Ovary (tissue), 9 donors: ENCODE measurements around the gene MYBL2. TPM values are rescaled to one million over a fixed set of nuclear protein-coding genes. Genes with fewer than 3 reads are reported as not detected.
"Not testable (repeated sequence)": the region's sequence is repeated elsewhere in the genome, so short reads cannot be mapped to it uniquely, and the experiment has no call there.

Source experiments
- DNase-seq, 5 donors: peaks; one replicate each; pipeline ENCODE4 v3.0.0-alpha.2; 2019 to 2020
- H3K27ac ChIP-seq, 2 donors: fragments of 200-600 bp; one replicate each; pipeline versions ENCODE4 v1.5.1 to v1.8.0; 2019 to 2022
- H3K27me3 ChIP-seq: fragments of 200-600 bp; one replicate; pipeline ENCODE4 v1.8.0; 2022
- H3K36me3 ChIP-seq: fragments of 200-600 bp; sonication (generic); one replicate; pipeline ENCODE4 v1.5.1; 2019
- H3K4me1 ChIP-seq: one replicate; pipeline ENCODE4 v1.8.1; 2013; ENCODE audit warnings: mild to moderate bottlenecking, moderate library complexity; ENCODE audit not compliant: insufficient read depth
- H3K4me3 ChIP-seq: fragments of 200-600 bp; sonication (generic); one replicate; pipeline ENCODE4 v1.5.1; 2017
- H3K9me3 ChIP-seq, 2 donors: fragments of 200-600 bp in 1 of 2; sonication (generic) in 1 of 2; one replicate each; pipeline versions ENCODE4 v1.5.1 to v1.8.1; 2013 to 2019; ENCODE audit warnings: mild to moderate bottlenecking in 1 of 2, moderate library complexity in 1 of 2
- EP300 ChIP-seq: sonication (generic); formaldehyde crosslinking; IDR thresholded peaks from one replicate; pipeline ENCODE4 v1.6.1; 2017; ENCODE audit warnings: antibody characterized with exemption
- POLR2A ChIP-seq: fragments of 450-650 bp; IDR thresholded peaks from one replicate; pipeline ENCODE4 v1.6.1; 2017; ENCODE audit warnings: antibody characterized with exemption, mild to moderate bottlenecking, moderate library complexity
- WGBS, 3 donors: extraction: QIAGEN DNeasy Blood & Tissue Kit in 1 of 3; methylation state at CpG; one replicate each; pipeline versions ENCODE4 v1.1.5 to v1.1.7; 2013 to 2017; 5-methylcytosine and 5-hydroxymethylcytosine counted together
- intact Hi-C, 4 donors: fragments of 100-400 bp; cut with DNase I; formaldehyde crosslinking; loops; one replicate each; pipeline versions ENCODE4 v1.11.0 to v1.15.1; 2022 to 2023
- polyA plus RNA-seq, 2 donors: library from polyadenylated mRNA; stranded (reverse); fragments of 200-250 nt in 1 of 2; fragments of 350-450 nt in 1 of 2; fragmentation: Illumina TruSeq in 1 of 2; extraction: RNeasy Lipid Tissue Mini Kit (QIAGEN cat#74804) in 1 of 2; gene quantifications; one replicate each; pipeline ENCODE4 v1.2.3, GENCODE V29; 2013 to 2014
- total RNA-seq, 7 donors: library from RNA; depleted of rRNA in 2 of 7; stranded (reverse); fragments of >200 nt in 2 of 7; fragmentation: NEBNext Ultra II Directional in 3 of 7; extraction: Animal tissue kit (Norgen Biotek cat#: 25700) in 3 of 7; gene quantifications; one replicate each; pipeline versions ENCODE4 v1.1.0 to v1.2.4, GENCODE V29; 2016 to 2023
- TF ChIP-seq, protein P1 (sequence below), 3 donors: fragments of 450-650 bp in 2 of 3; fragments of 200-600 bp in 1 of 3; IDR thresholded peaks; one replicate each; pipeline versions ENCODE4 v1.5.1 to v1.8.0; 2016 to 2022; ENCODE audit warnings: antibody characterized with exemption in 3 of 3, mild to moderate bottlenecking in 1 of 3
- donor health status: DM: no; HTN: no; CAD: no; lungs with moderate emphysema.
- donor health status: DM: no; HTN: no; CAD: no.
- donor health status: Bipolar disorder and iron deficiency.
- donor health status: DM: yes; HTN: yes; CAD: no.
- donor health status: DM: no; HTN: no; CAD: no.
- donor health status: DM: yes; HTN: yes; CAD: no.

Gene MYBL2
- total and polyA plus RNA-seq, 9 donors, result 0.11 to 1.6 (median 0.87) TPM; not detected in 3

DNA sequence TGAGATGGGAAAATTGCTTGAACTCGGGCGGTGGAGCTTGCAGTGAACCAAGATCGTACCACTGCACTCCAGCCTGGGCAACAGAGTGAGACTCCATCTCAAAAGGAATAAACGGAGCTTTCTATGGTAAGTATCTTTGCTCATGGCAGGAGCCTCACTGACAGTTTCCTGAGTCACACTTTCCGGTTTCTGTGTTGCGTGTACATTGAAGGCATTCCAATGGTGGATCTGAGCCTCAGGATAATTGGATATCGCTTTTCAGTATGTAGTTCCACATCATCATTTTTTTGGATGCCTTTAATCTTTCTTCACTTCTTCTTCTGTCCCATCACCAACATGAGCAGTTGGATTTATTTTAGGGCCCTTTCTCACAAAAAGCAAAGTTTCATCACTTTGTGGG, 88.5 kb downstream of the MYBL2 start:
- Histone ChIP-seq H3K36me3 (no peaks in the 10 kb centered on the region), H3K9me3 (no peaks in the 10 kb centered on the region), H3K4me3 (no peak overlapping the region), H3K4me1 (no peaks in the 10 kb centered on the region), H3K27me3 (no peaks in the 10 kb centered on the region), H3K27ac (no peak overlapping the region)
- no peak for TF ChIP-seq POLR2A
- no peak for TF ChIP-seq EP300
- TF ChIP-seq, protein P1, sequence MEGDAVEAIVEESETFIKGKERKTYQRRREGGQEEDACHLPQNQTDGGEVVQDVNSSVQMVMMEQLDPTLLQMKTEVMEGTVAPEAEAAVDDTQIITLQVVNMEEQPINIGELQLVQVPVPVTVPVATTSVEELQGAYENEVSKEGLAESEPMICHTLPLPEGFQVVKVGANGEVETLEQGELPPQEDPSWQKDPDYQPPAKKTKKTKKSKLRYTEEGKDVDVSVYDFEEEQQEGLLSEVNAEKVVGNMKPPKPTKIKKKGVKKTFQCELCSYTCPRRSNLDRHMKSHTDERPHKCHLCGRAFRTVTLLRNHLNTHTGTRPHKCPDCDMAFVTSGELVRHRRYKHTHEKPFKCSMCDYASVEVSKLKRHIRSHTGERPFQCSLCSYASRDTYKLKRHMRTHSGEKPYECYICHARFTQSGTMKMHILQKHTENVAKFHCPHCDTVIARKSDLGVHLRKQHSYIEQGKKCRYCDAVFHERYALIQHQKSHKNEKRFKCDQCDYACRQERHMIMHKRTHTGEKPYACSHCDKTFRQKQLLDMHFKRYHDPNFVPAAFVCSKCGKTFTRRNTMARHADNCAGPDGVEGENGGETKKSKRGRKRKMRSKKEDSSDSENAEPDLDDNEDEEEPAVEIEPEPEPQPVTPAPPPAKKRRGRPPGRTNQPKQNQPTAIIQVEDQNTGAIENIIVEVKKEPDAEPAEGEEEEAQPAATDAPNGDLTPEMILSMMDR (IDR thresholded peaks at IDR 0.05), result no peak
- 84 to 87% (median 85%) methylated on average over 7 of the region's 7 CpGs for WGBS, 3 donors
- intact Hi-C loops, result no loop called here
- no peak for DNase-seq

- Histone ChIP-seq H3K27me3 (no peaks in the 10 kb centered on the region), H3K36me3 (no peaks in the 10 kb centered on the region), H3K4me1 (no peaks in the 10 kb centered on the region), H3K4me3 (no peak overlapping the region), H3K27ac (no peak overlapping the region), H3K9me3 (no peaks in the 10 kb centered on the region)
- 79 to 89% (median 83%) methylated on average over 8 of the region's 8 CpGs for WGBS, 3 donors
- no peak for DNase-seq
- intact Hi-C loops, result no loop called here
- TF ChIP-seq, protein P1 (IDR thresholded peaks at IDR 0.05), result no peak
- TF ChIP-seq EP300, result no peak
- no peak for TF ChIP-seq POLR2A
Measured at GRCh38 chr20:43755851-43756250, 88.9 kb downstream of the MYBL2 start.

DNA sequence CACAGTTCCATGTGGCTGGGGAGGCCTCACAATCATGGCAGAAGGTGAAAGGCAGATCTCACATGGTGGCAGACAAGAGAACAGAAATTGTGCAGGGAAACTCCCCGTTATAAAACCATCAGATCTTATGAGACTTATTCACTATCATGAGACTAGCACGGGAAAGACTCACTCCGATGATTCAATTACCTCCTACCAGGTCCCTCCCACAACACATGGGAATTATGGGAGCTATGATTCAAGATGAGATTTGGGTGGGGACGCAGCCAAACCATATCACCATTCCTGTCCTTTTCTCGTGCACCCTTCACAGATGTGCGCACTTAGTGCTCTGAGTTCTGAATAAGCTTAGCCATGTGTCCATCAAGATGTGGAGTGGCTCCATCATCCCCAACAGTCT, 91.0 kb downstream of the MYBL2 start:
- H3K27ac ChIP-seq, H3K4me3 ChIP-seq, H3K4me1 ChIP-seq, H3K36me3 ChIP-seq, DNase-seq, H3K9me3 ChIP-seq, intact Hi-C loops, H3K27me3 ChIP-seq: not testable (repeated sequence)
- 76 to 81% (median 80%) methylated on average over 6 of the region's 6 CpGs for WGBS, 3 donors

DNA sequence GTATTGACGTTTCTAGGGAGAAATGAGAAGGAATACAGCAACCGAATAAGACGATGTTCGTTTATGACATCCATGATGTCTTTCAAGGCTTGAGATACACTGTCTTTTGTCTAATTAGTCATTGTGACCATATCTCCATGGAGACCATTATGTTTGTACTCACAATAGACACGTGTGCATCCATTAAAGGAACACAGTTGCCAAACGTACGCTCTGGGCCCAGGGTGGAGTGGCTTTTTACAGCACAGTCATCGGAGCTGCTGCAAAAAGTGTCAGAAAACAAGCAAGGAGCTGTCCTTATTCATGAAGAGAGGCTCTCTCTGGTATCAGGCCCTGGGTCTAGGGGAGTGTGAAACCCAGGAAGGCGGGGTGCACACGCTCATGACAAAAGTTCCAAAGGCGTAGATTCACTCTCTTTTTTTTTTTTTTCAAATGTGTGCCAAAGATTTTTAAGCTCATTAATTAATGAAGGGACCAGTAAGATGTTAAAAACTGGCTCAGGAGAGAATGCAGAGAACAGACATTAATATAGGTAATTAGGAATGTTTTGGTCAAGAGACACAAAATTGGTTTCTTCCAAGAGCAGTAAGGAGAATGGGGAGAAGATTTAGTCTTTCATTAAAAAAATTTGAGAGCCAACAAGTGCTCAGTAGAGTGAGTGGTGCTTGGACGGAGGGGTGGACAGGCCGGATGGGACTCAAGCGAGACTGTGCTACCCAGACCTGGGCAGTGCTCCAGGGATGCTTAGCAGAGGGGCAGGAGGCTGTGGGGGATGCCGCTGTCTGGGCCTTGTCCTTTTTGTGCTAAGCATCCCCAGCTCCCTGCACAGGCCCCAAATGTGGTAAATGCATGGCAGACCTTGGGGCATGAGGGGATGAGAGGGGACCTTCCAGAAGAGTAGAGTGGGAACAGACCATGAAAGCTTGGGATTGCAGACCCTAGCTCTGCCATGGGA, 94.7 kb downstream of the MYBL2 start:
- H3K36me3 ChIP-seq, result no peaks in the 10 kb centered on the region
- no peaks in the 10 kb centered on the region for H3K4me1 ChIP-seq
- no peaks in the 10 kb centered on the region for H3K9me3 ChIP-seq
- no peaks in the 10 kb centered on the region for H3K27me3 ChIP-seq
- no peak for DNase-seq
- WGBS, 3 donors, result 74 to 78% (median 78%) methylated on average over 15 of the region's 15 CpGs
- intact Hi-C loops, result no loop called here
- H3K27ac ChIP-seq, result no peak overlapping the region
- TF ChIP-seq POLR2A (no peak), EP300 (no peak)
- TF ChIP-seq, protein P1 (IDR thresholded peaks at IDR 0.05), result no peak
- no peak overlapping the region for H3K4me3 ChIP-seq

DNA sequence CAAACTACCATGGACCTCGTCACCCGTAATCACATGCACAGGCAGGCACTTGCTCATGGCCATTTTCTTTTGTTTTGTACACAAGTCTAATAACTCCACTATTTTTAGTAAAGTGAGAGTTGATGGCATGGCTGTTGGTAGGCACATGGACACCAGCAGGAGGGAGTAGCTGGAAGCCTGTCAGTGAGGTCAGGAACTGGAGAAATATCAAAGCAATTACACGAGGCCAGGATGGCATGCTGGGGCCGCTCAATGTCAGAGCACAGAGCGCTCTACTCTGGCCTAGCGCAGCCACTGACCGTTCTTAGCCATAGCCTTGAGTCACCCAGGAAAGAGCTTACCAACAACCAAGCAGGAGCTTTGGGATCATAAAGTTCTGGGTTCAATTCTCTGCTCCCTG, 96.0 kb downstream of the MYBL2 start:
- H3K9me3 ChIP-seq, result no peaks in the 10 kb centered on the region
- 74 to 79% (median 77%) methylated on average over 7 of the region's 7 CpGs for WGBS, 3 donors
- H3K36me3 ChIP-seq, result no peaks in the 10 kb centered on the region
- intact Hi-C loops, result no loop called here
- H3K27me3 ChIP-seq, result no peaks in the 10 kb centered on the region
- H3K27ac ChIP-seq, result no peak overlapping the region
- no peaks in the 10 kb centered on the region for H3K4me1 ChIP-seq
- no peak for DNase-seq
- no peak for TF ChIP-seq POLR2A
- no peak for TF ChIP-seq EP300
- TF ChIP-seq, protein P1 (IDR thresholded peaks at IDR 0.05), result no peak
- H3K4me3 ChIP-seq, result no peak overlapping the region
